Cerebellar cortex (tissue), 1 donor: ENCODE results near the gene ANGPTL2.
"Not testable (repeated sequence)": the region's sequence is repeated elsewhere in the genome, so short reads cannot be mapped to it uniquely, and the experiment has no call there.

Experiments used
- DNase-seq: peaks from one replicate; pipeline ENCODE4 v3.0.0-alpha.2; 2015; ENCODE audit warnings: low spot score

ANGPTL2 gene

DNA sequence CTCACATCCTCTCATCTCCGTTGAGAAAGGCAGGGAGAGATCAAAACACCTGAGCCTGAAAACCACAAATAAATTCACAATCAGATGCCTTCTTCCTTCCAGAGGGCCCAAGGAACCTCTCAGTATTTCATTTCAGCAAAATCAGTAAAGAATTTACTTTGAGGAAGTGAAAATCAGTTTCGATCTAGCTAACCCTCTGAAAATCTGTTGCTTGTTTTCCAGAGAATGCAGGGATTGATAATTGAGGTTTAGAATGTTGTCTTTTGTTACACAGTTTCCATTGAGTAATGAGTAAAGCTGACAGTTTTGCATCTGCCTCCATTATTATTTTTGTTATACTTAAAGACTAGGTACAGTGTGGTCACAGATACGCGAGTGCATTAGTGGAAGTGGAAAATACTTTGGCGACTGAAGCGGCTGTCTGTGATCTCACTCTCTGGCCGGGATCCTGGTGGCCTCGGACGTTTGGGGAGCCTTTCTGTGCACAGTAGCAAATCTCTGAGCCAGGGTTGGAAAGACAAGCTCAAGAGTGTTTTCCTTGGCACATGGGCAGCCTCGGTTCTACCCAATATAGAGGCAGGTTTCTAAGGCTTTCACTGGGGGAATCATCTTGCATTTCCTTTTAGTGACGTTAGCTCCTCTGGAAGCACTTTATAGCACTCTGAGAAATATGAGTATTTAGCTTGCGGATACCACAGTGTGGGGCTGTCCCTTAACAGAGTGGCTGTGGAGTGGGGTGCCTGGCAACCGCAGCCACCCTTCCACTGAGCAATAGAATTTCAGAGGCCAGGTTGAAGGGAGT, 32.2 kb upstream of the ANGPTL2 start:
- DNase-seq: peak; percentile 81

DNA sequence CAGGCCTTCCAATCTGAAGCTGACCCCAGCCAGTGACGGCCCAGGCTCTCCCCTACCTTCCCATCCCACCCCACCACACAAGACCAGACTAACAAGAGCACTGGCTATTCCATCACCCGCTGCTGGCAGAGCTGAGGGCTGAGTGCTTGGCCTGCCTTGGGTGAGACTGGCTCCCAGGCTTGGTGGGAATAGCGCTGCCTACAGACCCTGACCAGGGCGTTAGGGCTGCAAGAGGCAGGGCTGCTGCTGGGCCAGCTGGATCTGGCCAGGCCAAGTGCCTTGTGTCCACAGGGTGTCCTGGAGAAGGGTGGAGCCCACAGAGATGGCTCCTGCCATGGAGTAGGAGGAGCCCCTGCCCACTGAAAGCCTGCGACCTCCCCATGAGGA, 31.6 kb upstream of the ANGPTL2 start:
- DNase-seq: no peak

DNA sequence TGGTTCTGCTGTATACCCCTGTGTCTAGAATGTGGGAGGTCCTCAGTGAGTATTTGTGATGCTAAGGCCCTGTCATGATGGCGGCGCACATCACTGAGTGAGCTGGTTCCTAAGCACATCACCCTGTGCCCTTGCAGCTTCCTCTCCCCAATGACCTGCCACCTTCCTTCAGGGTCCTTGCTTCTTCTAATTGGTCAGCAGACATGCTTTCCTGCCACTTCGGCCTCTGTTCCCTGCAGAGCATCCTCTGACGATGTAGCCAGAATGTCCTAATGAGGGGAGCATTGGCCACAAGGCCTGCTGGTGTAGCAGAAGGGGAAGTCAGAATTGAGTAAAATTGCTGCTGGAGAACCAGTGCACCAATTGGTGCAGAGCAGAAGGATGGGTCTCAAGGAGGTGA, 31.1 kb upstream of the ANGPTL2 start:
- no peak for DNase-seq

DNA sequence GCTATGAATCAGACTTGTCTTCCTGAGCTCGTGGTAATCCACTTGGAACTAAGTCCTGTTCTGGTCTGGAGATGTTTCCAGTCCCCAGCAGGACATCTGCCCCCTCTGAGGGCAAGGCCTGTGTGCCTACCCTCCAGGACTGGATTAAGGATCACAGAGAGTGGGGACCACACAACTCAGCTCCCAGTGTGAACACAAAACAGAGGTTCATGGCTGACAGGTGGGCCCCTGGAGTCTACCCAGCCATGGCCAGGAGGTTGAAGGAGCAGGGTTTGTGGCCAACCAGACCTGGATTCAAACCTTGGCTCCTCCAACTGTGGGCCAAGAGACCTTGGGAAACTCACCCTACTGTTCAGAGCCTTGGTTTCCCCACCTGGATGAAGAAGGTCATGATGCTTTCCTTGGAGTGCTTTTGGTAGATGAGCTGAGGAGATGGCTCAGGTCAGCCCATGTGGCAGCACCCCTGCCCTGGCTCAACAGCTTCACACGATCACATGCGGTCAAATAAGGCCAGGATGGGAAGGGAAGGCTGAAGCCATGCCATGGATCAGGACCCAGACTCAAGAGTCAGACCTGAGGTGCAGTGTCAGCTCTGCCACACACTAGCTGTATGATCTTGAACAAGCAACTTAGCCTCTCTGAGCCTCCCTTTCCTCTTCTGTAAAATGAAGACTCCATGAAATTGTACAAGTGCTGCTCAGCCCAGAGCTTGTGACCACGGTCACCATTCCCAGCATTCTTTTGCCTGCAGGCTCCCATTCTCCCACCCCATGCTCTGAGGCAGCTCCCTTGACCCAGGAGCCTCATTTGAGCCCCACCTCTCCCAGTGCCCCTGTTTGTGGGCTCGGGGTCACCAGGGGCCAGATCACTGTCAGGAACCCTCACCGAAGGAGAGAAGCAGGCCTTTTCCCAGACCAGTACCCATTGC, 27.3 kb upstream of the ANGPTL2 start:
- DNase-seq: no peak

DNA sequence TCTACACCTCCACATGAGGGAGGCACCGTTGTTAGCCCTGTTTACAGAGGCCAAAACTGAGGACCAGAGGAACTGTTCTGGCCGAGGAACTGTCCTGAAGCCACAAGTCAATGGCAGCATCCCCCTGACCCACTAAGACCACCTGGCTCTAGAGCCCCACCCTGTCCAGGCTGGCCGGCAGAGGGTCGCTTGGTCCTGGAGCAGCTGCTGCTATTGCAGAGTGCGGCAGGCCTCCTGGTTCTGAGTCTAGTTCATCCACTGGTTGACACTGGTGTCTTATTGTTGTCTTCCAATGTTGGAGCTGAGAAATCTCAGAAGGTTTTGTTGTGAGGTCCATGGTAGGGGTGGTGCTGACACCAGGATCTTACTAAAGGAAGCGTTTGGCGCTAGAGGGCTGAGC, 26.6 kb upstream of the ANGPTL2 start:
- DNase-seq: no peak

DNA sequence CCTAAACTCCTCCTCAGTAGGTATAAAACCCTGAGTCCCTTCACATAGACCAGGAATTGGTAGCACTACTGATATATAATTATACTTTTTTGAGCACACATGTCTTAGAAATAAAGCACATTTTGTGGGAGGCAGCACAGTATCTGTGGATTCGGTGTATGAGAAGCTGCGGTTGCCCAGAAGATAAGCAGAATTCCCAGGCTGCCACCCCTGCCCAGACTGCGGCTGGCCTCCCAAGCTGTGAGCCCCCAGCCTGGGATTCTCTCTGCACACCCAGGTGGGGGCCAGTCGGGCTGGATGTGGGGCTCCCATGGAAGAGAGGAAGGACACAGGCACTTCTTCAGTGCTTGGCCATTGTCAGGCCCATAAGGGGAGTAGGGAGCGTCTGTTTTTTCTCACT, 25.6 kb upstream of the ANGPTL2 start:
- no peak for DNase-seq

DNA sequence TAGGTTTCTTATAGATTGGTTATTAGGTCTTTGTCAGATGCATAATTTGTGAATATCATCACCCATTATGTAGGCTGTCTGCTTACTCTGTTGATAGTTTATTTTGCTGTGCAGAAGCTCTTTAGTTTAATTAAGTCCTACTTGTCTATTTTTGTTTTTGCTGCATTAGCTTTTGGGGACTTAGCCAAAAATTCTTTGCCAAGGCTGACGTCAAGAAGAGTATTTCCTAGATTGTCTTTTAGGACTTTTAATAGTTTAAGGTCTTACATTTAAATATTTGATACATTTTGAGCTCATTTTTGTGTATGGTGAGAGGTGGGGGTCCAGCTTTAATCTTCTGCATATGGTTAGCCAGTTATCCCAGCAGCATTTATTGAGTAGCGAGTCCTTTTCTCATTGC, 24.8 kb upstream of the ANGPTL2 start:
- no peak for DNase-seq

DNA sequence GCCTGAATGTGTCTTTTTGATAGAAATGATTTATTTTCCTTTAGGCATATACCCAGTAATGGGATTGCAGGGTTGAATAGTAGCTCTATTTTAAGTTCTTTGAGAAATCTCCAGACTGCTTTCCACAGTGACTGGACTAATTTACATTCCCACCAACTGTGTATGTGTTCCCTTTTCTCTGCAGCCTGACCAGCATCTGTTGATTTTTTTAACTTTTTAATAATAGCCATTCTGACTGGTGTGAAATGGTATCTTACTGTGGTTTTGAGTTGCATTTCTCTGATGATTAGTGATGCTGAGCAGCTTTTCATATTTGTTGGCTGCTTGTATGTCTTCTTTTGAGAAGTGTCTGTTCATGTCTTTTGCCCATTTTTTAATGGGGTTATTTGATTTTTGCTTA, 24.4 kb upstream of the ANGPTL2 start:
- DNase-seq: not testable (repeated sequence)

DNA sequence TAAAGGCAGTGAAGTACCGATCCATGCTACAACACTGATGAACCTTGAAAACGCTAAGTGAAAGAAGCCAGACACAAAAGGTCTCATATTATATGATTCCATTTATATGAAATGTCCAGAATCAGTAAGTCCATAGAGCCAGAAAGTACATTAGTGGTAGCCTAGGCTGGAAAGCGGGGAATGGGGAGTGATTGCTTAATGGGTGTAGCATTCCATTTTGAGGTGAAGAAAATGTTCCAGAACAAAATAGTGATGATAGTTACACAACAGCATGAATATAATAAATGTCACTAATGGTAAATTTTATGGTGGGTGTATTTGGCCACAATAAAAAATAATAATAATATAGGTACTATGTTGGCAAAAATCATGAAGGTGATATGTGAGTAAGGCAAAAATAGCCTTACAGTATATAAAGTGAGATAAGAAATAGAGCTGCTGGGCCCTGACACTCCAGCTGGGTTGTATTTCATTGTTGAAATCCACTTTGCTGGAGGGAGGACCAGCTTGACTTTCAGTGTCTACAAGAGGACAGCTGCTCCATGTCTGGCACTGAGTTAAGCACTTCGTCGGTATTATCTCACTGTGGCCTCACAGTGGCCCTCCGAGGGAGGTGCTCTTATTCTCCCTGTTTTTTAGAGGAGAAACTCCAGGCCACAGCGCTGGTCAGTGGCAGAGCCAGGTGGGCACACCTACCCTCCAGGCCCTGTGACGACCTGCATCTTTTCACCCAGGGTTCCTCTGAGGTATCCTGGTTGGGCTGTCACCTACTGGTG, 22.4 kb upstream of the ANGPTL2 start:
- DNase-seq: no peak

DNA sequence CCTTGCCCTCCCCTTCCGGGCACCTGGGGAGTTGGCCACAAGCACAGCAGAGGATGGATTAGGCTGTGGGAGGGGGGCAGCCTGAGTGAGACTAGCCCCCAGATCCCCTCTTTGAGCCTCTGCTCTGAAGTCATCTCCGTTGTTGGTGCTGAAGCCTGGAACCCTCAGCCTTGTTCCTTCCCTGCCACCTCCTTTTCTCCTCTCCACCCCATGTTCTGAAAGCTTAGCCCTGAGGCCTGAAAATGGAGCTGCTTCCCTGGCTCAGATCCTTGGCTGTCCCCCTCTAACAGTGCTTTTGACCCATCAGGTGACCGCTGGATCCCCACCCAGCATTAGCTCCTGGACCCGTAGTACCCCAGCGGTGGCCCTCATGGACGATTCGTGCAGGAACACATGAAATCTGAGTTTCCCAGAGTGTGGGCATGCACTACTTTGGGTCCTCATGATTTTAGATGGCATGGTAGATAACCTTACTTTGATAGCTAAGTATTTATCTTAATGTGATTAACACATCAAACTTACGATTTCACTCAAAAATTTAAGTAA, 21.6 kb upstream of the ANGPTL2 start:
- DNase-seq: no peak

DNA sequence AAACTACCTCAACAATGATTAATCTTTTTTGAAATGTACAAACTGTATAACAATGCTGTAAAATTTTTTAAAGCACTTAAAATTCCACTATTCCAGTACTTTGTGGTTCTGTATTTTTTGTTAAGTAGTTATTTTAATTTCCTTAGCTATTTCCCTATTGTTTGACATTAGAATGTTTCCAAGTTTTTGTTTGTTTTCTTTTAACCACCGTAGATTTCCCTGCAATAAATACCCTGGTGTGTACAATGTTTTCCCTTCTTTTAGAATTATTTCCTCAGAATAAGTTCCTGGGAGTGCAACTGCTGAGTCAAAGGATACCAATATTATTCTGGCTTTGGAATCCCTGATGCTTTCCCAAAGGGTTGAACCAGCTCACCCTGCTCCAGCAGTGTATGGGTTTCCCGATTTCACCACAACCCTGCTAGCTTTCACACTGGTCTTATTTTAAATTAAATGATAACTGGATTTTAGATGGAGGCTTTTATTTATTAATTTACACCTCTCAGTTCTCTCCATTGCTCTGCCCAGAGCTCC, 20.6 kb upstream of the ANGPTL2 start:
- no peak for DNase-seq

DNA sequence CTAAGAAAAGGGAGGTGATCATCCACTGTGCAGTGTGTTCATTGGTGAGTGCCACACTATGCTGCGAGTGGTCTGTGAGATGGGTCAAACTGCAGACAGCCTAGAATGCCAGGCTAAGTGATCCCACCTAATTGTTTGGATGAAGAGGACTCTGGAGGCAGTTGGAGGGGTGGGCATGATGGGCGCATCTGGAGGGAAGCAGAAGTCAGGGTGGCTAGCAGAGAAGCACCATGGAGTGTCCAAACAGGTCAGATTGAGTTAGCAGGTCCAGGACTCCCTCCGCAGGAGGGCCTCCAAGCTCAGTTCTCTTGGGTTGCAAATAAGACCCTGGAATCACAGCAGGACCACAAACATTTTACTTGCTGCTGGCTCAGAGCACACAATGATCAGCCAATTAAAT, 19.9 kb upstream of the ANGPTL2 start:
- DNase-seq: no peak

DNA sequence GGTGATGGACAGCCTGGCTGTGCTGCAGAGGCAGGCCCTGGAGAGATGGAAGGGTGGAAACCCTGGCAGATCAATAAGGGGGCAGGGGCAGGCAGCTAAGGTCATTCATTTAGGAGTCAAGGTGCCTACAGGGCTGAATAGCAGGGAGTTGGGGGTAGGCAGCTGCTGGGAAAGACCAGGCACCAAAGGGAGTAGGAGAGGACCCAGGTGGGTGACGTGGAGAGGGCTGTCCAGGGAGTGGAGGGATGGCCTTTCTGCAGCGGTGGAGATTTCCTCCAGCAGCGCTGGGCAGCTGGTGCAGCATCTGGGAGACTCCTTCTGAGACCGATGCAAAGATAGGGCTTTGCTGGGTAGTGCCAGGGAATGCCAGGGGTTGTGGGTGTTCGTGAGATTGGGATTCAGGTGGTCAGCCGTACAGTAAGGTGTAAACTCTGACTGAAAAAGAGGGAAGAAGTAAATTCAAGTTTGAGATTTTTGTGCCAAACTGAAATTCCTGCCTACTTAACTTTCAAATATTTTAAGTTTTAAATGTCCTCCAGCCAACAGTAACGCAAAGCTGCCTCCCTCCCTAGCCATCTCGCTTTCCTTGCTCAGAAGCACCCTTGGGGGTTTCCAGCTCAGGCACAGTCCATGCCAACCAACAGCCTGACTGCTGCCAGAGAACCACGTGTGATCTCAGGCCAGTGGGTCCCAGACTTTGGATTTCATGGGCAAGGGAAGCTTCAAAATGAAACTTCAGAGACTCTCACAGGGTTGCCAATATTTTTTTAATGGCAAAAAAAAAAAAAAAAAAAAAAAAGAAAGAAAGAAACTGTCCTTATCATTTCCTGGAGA, 18.6 kb upstream of the ANGPTL2 start:
- DNase-seq: no peak

DNA sequence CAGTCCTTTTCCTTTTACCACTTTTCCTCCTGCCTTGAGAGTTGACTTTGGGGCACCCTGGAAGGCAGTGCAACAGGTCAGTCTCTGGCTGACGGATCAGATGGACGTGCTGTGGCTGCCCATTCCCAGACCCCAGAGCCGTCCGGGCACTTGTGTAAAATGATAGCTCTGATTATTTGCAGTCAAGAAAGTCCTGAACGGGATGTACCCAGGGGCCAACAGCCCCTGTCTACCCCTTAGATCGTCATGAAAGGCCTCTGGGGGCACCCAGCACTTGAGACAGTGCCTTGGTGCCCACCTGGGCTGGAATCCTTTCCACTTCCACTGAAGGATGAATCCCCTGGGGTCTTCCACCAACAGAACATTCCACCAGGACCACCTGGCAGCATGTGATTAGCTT, 17.7 kb upstream of the ANGPTL2 start:
- DNase-seq: no peak

DNA sequence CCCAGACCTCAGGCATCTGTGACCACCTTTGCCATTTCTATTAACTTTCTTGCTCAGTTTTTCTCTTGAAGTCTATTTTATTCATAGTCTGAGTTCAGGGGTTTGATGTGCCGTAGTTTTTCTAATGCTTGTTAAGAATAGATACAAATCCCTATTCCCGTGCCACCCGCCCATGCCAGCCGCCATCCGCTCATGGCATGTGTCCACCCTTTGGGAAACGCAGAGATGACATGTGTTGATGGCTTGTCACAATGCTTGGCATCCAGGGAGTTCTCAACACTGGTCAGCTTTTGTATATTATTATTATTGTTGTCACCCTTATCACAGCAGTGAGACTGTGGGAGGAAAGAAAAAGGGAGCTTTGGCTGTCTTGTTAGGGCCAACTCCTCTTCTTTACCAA, 17.3 kb upstream of the ANGPTL2 start:
- DNase-seq: no peak

DNA sequence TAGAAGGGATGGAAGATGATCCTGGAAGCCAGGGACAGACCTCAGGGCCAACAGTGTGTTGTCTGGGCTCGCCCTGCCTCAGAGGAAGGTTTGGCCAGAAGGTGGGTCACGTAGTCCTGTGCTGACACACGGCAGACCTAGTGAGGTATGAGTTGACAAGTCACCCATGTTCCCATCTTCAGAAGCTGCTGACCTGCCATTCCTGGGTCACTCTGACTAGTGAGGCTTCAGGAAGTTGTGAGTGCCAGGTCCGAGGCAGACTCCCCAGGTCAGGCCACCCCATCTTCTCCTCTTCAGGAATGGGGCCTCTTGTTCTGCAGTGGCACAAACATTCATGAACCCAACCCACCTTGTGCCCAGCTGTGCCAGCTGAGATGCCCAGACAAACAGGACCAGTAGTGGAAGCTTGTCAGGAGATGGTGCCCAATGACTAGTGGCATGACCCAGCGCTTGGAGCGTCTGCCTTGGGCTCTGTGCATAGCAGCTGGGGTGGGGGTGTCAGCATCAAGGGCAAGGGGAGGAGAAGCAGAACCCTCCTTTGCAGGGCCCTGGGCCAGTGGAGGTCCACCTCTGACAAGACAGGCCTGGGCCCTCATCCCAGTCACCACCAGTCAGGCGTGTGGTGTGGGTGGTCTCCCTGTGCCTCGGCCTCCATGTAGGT, 16.8 kb upstream of the ANGPTL2 start:
- DNase-seq: no peak

DNA sequence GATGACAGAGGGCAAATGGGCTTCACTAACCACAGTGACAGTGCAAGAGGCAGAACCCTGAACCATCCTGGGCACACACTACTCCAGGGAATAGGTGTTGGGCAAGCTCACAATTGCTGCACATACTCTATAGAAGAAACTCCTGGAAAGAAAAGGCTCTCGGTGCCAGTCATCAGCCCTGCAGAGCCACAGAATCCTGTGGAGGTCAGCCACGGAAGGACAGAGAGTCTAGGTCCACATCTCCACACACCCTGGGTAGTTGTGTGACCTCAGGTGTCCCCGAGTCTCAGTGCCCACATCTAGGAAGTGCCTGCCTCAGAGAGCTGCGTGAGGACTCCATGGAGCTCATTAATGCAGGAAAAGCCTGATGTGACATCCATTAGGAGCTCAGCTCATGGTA, 16.0 kb upstream of the ANGPTL2 start:
- DNase-seq: no peak

DNA sequence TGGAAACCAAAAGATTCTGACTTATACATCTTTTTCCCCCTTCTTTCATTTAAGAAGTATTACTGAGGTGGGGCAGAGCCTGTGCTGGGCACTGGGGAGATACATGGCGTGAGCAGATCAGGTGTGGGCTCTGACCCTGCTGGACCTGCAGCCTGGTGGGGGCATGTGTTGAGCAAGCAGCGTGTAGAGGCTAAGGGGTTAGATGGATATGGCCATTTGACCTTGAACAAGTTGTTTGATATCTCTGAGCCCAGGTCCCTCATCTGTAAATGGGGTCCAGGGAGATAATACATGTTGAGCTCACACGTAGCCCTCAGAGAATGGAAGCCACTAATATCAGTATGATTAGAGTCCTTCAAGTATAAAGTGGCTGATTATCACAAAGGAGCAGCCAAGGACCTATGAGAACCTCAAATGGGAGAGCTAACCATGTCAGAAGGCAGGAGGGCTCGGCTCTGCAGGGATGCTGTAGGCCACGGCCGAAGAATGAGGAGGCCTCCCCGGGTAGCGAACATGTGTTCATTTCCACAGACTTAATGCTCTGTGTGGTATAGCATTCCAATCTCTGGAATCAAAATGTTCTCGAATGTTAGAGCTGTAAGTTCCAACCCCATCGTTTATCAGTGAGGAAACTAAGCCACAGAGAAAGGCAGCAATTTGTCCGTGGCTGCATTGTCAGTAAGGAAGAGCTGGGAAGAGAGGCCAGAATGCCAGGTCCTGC, 15.4 kb upstream of the ANGPTL2 start:
- DNase-seq: peak; percentile 25

DNA sequence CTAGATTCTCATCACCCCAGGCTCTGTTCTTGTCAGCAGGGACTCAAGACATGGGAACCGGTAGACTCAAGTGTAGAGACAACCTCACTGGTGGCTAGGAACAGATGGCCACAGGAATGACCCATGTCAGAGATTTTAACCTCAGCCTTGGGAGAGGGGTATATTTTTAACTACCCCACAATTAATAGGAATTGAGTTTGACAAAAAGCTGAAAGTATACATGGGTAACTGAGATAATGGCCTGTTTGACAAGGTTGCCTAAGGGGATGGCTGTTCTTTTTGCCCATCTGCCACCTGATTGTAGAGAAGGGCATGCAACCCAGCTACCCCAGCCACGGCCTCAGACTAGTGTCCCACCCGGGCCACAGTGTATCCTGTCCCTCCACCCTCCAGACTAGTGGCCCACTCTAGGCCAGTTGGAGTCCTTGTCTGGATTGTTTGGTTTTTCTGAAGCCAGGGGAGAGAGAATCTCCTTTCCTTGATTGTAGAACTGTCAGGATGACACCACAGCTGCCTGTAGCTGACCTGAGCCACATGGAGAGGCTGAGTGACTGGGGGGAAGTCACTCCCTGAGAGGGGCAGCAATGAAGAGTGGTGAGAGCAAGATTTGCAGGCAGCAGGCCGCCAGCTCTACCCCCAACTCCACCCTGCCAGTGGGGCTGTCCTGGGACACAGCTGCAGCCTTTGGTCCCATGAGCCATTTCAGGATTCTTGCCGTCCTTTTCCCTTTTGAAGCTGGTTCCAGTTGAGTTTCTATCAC, 14.6 kb upstream of the ANGPTL2 start:
- DNase-seq: no peak
